IPS-20b (cell line): Measurements from ENCODE around the gene MRPL20.
"Not testable (repeated sequence)": the region's sequence is repeated elsewhere in the genome, so short reads cannot be mapped to it uniquely, and the experiment has no call there.

Experiments
- H3K27ac ChIP-seq: one replicate; pipeline ENCODE4 v1.5.1; 2013; ENCODE audit warnings: low read length
- H3K27me3 ChIP-seq: 2 replicates; pipeline ENCODE4 v1.6.1; 2013; ENCODE audit warnings: mild to moderate bottlenecking, low read length, inconsistent platforms; ENCODE audit not compliant: insufficient read depth
- H3K36me3 ChIP-seq: 2 replicates; pipeline ENCODE4 v1.6.1; 2013; ENCODE audit warnings: low read depth, mild to moderate bottlenecking, inconsistent platforms, low read length, moderate library complexity; ENCODE audit not compliant: insufficient read depth
- H3K4me1 ChIP-seq: 2 replicates; pipeline ENCODE4 v1.6.1; 2013; ENCODE audit warnings: mild to moderate bottlenecking, control low read depth, inconsistent platforms, low read length, moderate library complexity; ENCODE audit not compliant: insufficient read depth
- H3K4me3 ChIP-seq: 2 replicates; pipeline ENCODE4 v1.5.1; 2013; ENCODE audit warnings: mild to moderate bottlenecking, low read length, inconsistent platforms
- H3K9ac ChIP-seq: 2 replicates; pipeline ENCODE4 v1.6.1; 2013; ENCODE audit warnings: low read depth, mild to moderate bottlenecking, inconsistent platforms, low read length, moderate library complexity
- H3K9me3 ChIP-seq: 2 replicates; pipeline ENCODE4 v1.6.1; 2013; ENCODE audit warnings: mild to moderate bottlenecking, low read depth, low read length, inconsistent platforms; ENCODE audit not compliant: insufficient read depth

MRPL20 gene

DNA sequence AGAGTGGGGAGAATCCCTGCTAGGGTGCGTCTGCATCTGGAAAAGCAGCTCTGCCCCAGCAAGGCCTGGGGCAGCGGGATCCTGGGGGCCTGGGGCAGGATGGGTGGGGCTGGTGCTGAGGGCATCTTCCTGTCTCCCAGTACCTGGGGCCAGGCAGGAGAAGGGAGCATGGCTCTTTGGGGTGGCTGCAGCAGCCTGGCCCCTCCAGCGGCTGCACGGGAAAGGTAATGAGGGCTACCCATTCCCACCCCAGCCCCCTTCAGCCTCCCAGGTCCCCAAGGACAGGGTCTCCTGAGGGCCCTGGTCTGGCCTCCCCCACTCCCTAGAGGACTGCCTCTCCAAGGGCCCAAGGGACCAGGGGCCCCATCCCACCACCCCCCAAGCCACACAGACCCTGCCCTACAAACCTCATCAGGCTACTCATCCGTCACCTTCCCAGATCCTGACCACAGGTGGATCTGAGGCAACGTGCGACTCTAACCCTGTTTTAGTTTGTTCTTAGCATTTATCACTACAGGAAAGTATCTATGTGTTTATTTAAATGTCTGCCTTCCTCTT lies 14.9 kb upstream of the MRPL20 start:
- 0 out of 2 replicates have a peak overlapping the region, but pooled peaks have one; percentile 38 for H3K9ac ChIP-seq
- no peak overlapping the region for H3K4me3 ChIP-seq
- H3K36me3 ChIP-seq, result no peaks in the 10 kb centered on the region
- no peaks in the 10 kb centered on the region for H3K9me3 ChIP-seq
- no peak overlapping the region for H3K27ac ChIP-seq
- peaks cover 12% of the 10 kb centered on the region; the same call in 1 of the 2 replicates for H3K27me3 ChIP-seq
- H3K4me1 ChIP-seq, result peaks cover 23% of the 10 kb centered on the region

DNA sequence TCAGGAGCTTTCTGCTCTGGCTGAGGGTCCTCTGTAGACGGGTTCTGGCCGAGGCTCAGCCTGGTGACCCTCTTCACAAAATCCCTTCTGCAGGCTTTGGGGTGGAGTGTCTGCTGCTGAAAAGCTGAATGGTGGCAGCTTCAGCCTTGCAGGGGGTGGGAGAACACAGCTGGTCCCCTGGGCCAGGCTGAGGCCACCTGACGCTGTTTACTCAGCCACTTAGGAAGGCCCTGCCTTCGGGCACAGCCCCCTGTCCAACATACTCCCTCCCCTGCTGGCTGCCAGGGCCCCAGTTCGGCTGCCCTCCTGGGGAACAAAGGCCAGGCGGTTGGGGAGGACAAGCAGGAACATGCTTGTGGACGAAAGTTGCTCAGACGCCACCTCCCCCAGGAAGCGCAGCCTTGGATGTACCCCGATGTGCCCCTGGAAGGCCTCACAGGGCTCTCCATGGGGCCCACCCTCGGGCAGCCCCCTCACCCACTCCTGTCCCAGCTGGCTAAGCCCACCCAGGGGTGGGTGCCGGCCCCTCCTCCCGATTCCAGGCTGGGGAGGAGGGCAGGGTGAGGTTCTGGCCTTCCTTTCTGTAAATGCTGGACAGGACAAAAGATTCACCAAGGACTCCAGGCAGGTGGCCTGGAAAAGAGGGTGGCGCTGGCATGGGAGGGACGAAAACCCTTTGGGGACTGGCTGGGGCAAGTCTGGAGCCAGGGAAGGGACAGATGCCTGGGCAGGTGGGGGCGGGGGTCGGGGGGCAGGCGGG lies 14.2 kb upstream of the MRPL20 start, which contains the start of gene ANKRD65:
Gene ANKRD65, minus strand, starts transcription at position 130 of the 760 bp plus-strand sequence. CDS start 271 bp downstream, outside the sequence.
- no peaks in the 10 kb centered on the region for H3K36me3 ChIP-seq
- no peak within 1 kb of the TSS for H3K4me3 ChIP-seq
- no peak within 1 kb of the TSS for H3K27ac ChIP-seq
- H3K9ac ChIP-seq, result no peak within 1 kb of the TSS
- peaks cover 12% of the 10 kb centered on the region; the same call in 1 of the 2 replicates for H3K27me3 ChIP-seq
- H3K9me3 ChIP-seq, result no peaks in the 10 kb centered on the region
- H3K4me1 ChIP-seq, result peaks cover 20% of the 10 kb centered on the region

DNA sequence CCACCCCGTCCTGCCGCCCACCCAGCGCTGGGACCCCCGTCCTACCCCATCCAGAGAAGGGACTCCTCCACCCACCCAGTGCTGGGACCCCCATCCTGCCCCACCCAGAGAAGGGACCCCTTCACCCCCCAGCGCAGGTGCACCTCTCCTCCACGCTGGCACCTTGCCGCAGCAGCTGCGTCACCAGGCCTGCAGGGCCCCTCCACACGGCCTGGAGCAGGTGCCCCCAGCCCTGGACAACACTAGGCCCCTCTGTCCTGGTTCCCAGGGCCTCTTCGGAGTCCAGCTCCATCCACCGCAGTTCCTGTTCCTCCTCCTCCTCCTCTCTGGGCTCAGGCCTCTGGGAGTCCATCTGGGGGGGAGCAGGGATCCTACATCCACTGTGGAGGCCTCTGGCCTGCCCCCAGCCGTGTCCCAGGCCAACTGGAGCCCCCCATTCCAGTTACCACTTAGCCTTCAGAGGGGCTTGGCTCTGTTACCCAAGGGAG lies 13.6 kb upstream of the MRPL20 start:
- no peaks in the 10 kb centered on the region for H3K9me3 ChIP-seq
- H3K27ac ChIP-seq, result no peak overlapping the region
- H3K4me3 ChIP-seq, result no peak overlapping the region
- peaks cover 16% of the 10 kb centered on the region for H3K4me1 ChIP-seq
- H3K9ac ChIP-seq, result no peak overlapping the region
- H3K36me3 ChIP-seq, result no peaks in the 10 kb centered on the region
- peaks cover 12% of the 10 kb centered on the region; the same call in 1 of the 2 replicates for H3K27me3 ChIP-seq

DNA sequence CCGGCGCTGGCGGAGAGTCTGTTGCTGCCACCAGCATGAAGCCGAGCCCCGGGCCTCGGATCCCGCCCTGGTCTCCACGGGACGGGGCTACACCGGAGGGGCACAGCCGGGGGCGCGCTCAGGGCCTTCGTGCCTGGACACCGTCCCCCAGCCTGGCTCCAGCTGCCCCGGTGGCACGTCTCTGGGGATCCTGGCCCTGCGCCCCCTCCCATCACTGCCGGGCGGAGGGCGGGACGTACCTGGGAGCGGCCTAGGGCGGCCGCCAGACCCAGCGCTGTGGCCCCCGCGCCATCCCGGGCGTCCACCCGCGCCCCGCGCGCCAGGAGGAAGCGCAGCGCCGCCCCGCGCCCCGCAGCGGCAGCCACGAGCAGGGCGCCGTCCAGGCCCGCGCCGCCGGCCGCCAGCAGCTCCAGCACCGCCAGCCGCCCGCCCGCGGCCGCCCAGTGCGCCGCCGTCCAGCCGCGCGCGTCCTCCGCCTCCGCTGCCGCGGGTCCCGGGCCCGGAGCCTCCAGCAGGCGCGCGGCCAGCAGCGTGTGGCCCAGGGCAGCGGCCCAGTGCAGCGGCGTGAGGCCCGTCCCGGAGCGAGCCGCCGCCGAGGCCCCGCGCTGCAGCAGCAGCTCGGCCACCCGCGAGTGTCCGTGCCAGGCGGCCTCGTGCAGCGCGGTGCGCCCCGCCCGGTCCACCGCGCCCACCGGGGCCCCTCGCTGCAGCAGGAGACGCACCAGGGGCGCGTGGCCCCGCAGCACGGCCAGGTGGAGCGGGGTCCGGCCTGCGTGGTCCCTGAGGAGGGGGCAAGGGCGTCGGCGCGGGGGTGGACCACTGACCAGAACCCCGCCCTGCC lies 12.9 kb upstream of the MRPL20 start:
- Histone ChIP-seq H3K9ac (0 out of 2 replicates have a peak overlapping the region, but pooled peaks have one; percentile 27), H3K4me1 (peaks cover 15% of the 10 kb centered on the region), H3K27ac (no peak overlapping the region), H3K27me3 (peaks cover 12% of the 10 kb centered on the region; the same call in 1 of the 2 replicates), H3K4me3 (no peak overlapping the region; the same call in 1 of the 2 replicates), H3K36me3 (no peaks in the 10 kb centered on the region), H3K9me3 (no peaks in the 10 kb centered on the region)

DNA sequence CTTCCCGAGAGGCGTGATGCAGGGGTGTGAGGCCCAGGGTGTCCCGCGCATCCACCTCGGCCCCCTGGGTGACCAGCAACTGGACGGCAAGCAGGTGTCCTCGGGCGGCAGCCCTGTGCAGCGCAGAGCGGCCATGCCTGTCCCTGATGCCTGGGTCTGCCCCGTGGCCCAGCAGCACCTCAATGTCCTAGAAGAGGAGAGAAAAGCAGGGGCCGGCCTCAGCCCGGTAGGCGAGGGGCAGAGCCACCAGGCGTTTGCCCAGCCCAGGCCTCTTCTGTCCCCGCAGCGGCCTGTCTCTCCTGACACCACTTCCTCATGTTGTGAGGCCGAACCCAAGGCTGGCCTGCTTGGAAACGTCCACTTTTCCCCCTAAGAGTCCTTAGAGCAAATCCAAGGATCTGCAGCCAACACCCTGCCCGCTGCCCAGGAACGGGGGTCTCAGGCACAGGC lies 12.3 kb upstream of the MRPL20 start:
- no peak overlapping the region for H3K4me3 ChIP-seq
- H3K4me1 ChIP-seq, result peaks cover 15% of the 10 kb centered on the region
- 0 out of 2 replicates have a peak overlapping the region, but pooled peaks have one; percentile 27 for H3K9ac ChIP-seq
- H3K27ac ChIP-seq, result no peak overlapping the region
- no peaks in the 10 kb centered on the region for H3K36me3 ChIP-seq
- no peaks in the 10 kb centered on the region for H3K9me3 ChIP-seq
- H3K27me3 ChIP-seq, result peaks cover 12% of the 10 kb centered on the region; the same call in 1 of the 2 replicates

DNA sequence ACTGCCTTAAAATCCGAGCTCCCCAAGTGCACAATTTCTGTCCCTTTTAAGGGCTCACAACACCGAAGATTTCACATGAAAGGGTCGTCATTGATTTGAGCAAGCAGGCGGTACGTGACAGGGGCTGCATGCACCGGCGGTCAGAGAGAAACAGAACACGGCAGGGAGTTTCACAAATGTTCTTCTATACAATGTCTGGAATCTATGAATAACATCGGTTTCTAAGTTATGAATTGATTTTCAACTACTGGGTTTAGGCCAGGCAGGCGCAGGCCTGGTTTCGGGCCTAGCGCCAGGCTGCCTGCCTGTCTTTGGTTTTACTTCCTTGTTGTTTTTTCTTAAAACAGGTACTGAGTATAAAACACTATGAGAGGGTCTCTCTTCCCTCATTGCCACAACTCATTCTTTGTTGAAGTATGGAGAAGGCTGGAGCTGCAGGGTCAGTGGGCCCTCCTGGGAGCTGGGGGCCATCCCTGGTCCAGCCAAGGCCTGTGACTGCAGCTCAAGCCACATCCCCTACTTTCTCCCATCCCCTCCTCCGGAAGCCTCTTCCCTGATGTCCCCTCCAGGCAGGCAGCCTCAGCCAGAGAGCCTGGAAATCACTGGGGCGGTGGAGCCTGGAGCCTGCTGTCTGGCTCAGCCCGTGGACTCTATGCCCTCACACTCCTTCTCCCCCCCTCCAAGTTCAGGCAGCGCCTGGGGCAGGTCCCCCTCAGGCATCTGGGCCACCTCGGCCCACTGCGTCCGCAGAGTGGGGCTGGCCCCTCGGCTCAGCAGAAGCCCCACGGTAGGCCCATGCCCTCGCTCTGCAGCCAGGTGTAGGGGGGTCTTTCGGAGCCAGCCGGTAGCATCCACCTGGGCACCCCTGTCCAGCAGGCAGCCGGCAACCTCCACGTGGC lies 11.6 kb upstream of the MRPL20 start:
- H3K27me3 ChIP-seq, result peaks cover 12% of the 10 kb centered on the region; the same call in 1 of the 2 replicates
- no peak overlapping the region for H3K27ac ChIP-seq
- H3K9me3 ChIP-seq, result no peaks in the 10 kb centered on the region
- H3K36me3 ChIP-seq, result no peaks in the 10 kb centered on the region
- H3K4me3 ChIP-seq, result no peak overlapping the region
- no peak overlapping the region for H3K9ac ChIP-seq
- peaks cover 15% of the 10 kb centered on the region for H3K4me1 ChIP-seq

DNA sequence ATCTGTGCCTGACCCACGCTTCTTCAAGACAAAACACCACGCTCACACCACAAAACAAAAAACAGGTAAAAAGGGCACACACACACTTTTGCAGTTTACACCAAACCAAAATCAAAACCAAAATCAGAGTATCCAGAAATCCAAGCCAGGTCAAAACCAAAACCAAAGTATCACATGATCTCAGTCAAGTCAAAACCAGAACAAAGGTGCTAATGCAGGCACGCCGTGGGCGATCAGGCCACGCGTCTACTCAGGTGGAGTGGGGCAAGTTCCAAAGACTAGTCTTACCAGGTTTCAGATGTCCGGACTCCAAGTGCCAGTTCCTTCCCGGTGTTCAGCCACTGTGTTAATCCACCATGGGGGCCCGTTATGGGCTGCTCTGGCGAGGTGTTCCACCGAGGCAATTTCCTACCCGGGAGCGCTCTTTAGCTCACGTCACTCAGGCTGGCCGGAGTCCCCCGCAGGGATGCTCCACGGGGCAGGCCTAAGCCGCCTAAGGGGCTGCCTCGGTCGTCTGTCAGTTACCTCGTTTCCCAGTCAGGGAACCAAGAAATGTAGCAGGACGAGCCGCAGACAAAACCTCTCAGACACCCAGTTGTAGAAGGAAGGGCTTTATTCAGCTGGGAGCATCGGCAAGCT lies 10.9 kb upstream of the MRPL20 start:
- Histone ChIP-seq H3K4me1 (peaks cover 11% of the 10 kb centered on the region), H3K27me3 (peaks cover 12% of the 10 kb centered on the region; the same call in 1 of the 2 replicates)
- not testable (repeated sequence) for H3K36me3 ChIP-seq, H3K9ac ChIP-seq, H3K4me3 ChIP-seq, H3K27ac ChIP-seq, H3K9me3 ChIP-seq

DNA sequence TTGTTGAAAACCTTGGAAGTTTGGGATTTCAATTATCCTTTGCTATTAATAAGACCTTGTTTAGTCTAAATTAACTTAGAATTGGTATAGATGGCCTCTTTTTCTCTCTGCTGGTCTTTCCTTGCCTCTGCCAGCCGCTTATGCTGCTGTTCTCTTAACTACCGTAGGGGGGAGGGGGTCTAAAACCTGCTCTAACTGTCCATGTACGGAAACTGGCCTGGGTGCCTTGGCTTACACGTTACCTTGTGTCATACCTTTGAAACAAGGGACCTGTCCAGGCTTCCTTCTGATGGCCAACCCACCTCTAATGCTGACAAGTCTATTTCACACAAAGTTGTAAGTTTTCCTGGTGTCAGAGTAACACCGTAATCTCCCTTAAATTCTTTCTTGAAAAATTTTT lies 10.3 kb upstream of the MRPL20 start:
- H3K27me3 ChIP-seq, result peaks cover 12% of the 10 kb centered on the region; the same call in 1 of the 2 replicates
- not testable (repeated sequence) for H3K9ac ChIP-seq, H3K4me3 ChIP-seq, H3K36me3 ChIP-seq, H3K27ac ChIP-seq, H3K9me3 ChIP-seq, H3K4me1 ChIP-seq

DNA sequence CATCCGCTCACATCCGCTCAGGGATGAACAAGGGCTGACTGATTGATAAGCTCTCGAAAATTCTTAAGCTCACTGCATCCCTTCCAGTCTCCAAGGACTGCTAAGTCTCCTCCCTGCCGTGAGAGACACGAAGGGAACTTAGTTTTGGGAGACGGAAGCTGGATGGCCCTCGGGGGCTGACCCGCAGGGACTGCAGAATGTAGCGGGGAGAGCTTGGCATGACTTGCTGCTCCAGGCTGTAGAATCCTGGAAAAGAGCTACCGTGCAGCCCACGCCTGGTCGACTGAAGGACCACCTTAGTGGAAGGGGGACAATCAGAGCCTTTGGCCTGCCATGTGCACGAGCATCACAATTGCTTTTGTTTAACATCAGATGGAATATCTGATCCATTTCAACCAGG lies 8.7 kb upstream of the MRPL20 start:
- H3K27me3 ChIP-seq, result peaks cover 12% of the 10 kb centered on the region; the same call in 1 of the 2 replicates
- H3K4me3 ChIP-seq, result no peak overlapping the region
- H3K36me3 ChIP-seq, result no peaks in the 10 kb centered on the region
- H3K9ac ChIP-seq, result no peak overlapping the region
- peaks cover under 1% of the 10 kb centered on the region; the same call in 1 of the 2 replicates for H3K4me1 ChIP-seq
- H3K27ac ChIP-seq, result no peak overlapping the region
- H3K9me3 ChIP-seq, result peaks cover 11% of the 10 kb centered on the region; the same call in 1 of the 2 replicates

DNA sequence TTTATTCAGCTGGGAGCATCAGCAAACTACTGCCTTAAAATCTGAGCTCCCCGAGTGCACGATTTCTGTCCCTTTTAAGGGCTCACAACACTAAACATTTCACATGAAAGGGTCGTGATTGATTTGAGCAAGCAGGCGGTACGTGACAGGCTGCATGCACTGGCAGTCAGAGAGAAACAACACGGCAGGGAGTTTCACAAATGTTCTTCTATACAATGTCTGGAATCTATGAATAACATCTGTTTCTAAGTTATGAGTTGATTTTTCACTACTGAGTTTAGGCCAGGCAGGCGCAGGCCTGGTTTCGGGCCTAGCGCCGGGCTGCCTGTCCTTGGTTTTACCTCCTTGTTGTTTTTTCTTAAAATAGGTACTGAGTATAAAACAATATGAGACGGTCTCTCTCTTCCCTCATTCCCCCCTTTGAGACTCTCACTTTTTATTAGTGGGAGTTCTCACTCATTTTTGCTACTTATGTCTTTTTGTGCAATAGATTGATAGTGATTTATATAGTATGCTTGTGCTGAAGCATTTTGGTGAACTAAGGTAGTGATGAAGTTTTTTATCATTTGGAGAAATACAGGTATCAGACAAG lies 5.3 kb upstream of the MRPL20 start:
- not testable (repeated sequence) for H3K27me3 ChIP-seq, H3K36me3 ChIP-seq, H3K9ac ChIP-seq, H3K4me3 ChIP-seq, H3K27ac ChIP-seq
- peaks cover 12% of the 10 kb centered on the region; the same call in 1 of the 2 replicates for H3K4me1 ChIP-seq
- peaks cover 11% of the 10 kb centered on the region; the same call in 1 of the 2 replicates for H3K9me3 ChIP-seq
